Hematopoietic multipotent progenitor cell treated with erythropoietin and hydrocortisone succinate and interleukin-3 and kit ligand, for 17 days (in vitro differentiated cells): Measurements from ENCODE around the gene KHDRBS1.
"Not testable (repeated sequence)": the region's sequence is repeated elsewhere in the genome, so short reads cannot be mapped to it uniquely, and the experiment has no call there.

ENCODE experiments used
- DNase-seq: peaks from one replicate; pipeline ENCODE4 v3.0.0-alpha.2; 2015; ENCODE audit warnings: low spot score

KHDRBS1 gene

GRCh38 chr1:32012709-32013385 is 821 bp upstream of the KHDRBS1 start:
- no peak for DNase-seq

GRCh38 chr1:32014199-32014947 is 705 bp downstream of the KHDRBS1 start:
- DNase-seq, result peak; percentile 36

GRCh38 chr1:32014948-32015273 is 1.2 kb downstream of the KHDRBS1 start:
- no peak for DNase-seq

- DNase-seq, result no peak
Measured at GRCh38 chr1:32020339-32020738, 6.7 kb downstream of the KHDRBS1 start.

- not testable (repeated sequence) for DNase-seq
Measured at GRCh38 chr1:32021574-32022018, 7.9 kb downstream of the KHDRBS1 start.

- DNase-seq, result no peak
Measured at GRCh38 chr1:32023351-32023750, 9.7 kb downstream of the KHDRBS1 start.

- no peak for DNase-seq
Measured at GRCh38 chr1:32025515-32025914, 11.8 kb downstream of the KHDRBS1 start.

GRCh38 chr1:32028746-32029145 is 15.1 kb downstream of the KHDRBS1 start:
- no peak for DNase-seq

- DNase-seq, result no peak
Measured at GRCh38 chr1:32031578-32032274, 18.1 kb downstream of the KHDRBS1 start.

- no peak for DNase-seq
Measured at GRCh38 chr1:32032275-32032615, 18.6 kb downstream of the KHDRBS1 start.

- DNase-seq, result no peak
Measured at GRCh38 chr1:32035119-32035518, 21.5 kb downstream of the KHDRBS1 start.

GRCh38 chr1:32040711-32041110 is 27.0 kb downstream of the KHDRBS1 start:
- no peak for DNase-seq

GRCh38 chr1:32042330-32042729 is 28.7 kb downstream of the KHDRBS1 start:
- no peak for DNase-seq

- no peak for DNase-seq
Measured at GRCh38 chr1:32044234-32044633, 30.6 kb downstream of the KHDRBS1 start.

GRCh38 chr1:32045772-32046171 is 32.1 kb downstream of the KHDRBS1 start:
- no peak for DNase-seq

GRCh38 chr1:32047701-32048100 is 34.0 kb downstream of the KHDRBS1 start:
- DNase-seq, result no peak

GRCh38 chr1:32048440-32048839 is 34.8 kb downstream of the KHDRBS1 start:
- no peak for DNase-seq

- DNase-seq, result no peak
Measured at GRCh38 chr1:32051706-32052105, 38.0 kb downstream of the KHDRBS1 start.

- no peak for DNase-seq
Measured at GRCh38 chr1:32052887-32053286, 39.2 kb downstream of the KHDRBS1 start.

GRCh38 chr1:32055416-32055815 is 41.7 kb downstream of the KHDRBS1 start:
- no peak for DNase-seq

GRCh38 chr1:32056598-32056997 is 42.9 kb downstream of the KHDRBS1 start:
- DNase-seq, result no peak

GRCh38 chr1:32060914-32061313 is 47.2 kb downstream of the KHDRBS1 start:
- DNase-seq, result no peak

- DNase-seq, result no peak
Measured at GRCh38 chr1:32062867-32063230, 49.2 kb downstream of the KHDRBS1 start.
